SK-N-SH (cell line): ENCODE data around the gene CCR8. TPM values are rescaled to one million over a fixed set of nuclear protein-coding genes. Genes with fewer than 3 reads are reported as not detected.

Experiments
- CTCF ChIA-PET: fragments of 300-600, 350-600 bp; formaldehyde crosslinking; extraction: SDS; loops from one replicate; lab custom pipeline; 2021; lab: Yijun Ruan, JAX
- POLR2A ChIA-PET: fragments of 350-600 bp; sonication (Branson Sonifier 250); formaldehyde crosslinking; extraction: SDS; loops from one replicate; lab custom pipeline; 2020; ENCODE audit warnings: antibody characterized with exemption, inconsistent platforms; lab: Yijun Ruan, JAX
- DNase-seq: peaks from one replicate; pipeline ENCODE4 v3.0.0; 2012
- H2AFZ ChIP-seq: fragments of 200-600 bp; sonication (generic); 2 replicates; pipeline ENCODE4 v1.8.1; 2016; ENCODE audit warnings: antibody characterized with exemption, mild to moderate bottlenecking, low read depth
- H3F3A ChIP-seq: fragments of 200-600 bp; sonication (generic); replicated peaks from 2 replicates; pipeline ENCODE3; 2016; ENCODE audit warnings: antibody characterized with exemption, mild to moderate bottlenecking; ENCODE audit not compliant: insufficient read depth
- H3K27ac ChIP-seq, 2 experiments: fragments of 200-500 bp in 1 of 2; fragments of 200-600 bp in 1 of 2; sonication (Bioruptor generic) in 1 of 2; sonication (generic), shearing (Covaris generic) in 1 of 2; 2 replicates each; pipeline versions ENCODE4 v1.5.1 to v1.6.1; 2014 to 2016; ENCODE audit warnings: low read depth in 2 of 2, inconsistent platforms in 1 of 2, low read length in 1 of 2, mild to moderate bottlenecking in 1 of 2, mixed read lengths in 1 of 2
- H3K27me3 ChIP-seq: fragments of 200-600 bp; sonication (generic), shearing (Covaris generic); 2 replicates; pipeline ENCODE4 v1.6.1; 2016; ENCODE audit warnings: mixed run types; ENCODE audit not compliant: insufficient read depth
- H3K36me3 ChIP-seq, 2 experiments: fragments of 200-500 bp in 1 of 2; fragments of 200-600 bp in 1 of 2; sonication (Bioruptor generic) in 1 of 2; sonication (generic) in 1 of 2; replicated peaks in 1 of 2; 2 replicates each; pipeline versions ENCODE3 to v1.5.1; 2014 to 2016; ENCODE audit warnings: low read length in 1 of 2, mild to moderate bottlenecking in 1 of 2; ENCODE audit not compliant: insufficient read depth in 2 of 2, control insufficient read depth in 1 of 2
- H3K4me1 ChIP-seq, 2 experiments: fragments of 200-500 bp in 1 of 2; fragments of 200-600 bp in 1 of 2; sonication (Bioruptor generic) in 1 of 2; sonication (generic), shearing (Covaris generic) in 1 of 2; 2 replicates each; pipeline versions ENCODE4 v1.5.1 to v1.6.1; 2014 to 2016; ENCODE audit warnings: low read depth in 1 of 2, low read length in 1 of 2, mixed run types in 1 of 2; ENCODE audit not compliant: insufficient read depth in 2 of 2, control insufficient read depth in 1 of 2
- H3K4me2 ChIP-seq: fragments of 200-600 bp; sonication (generic), shearing (Covaris generic); 2 replicates; pipeline ENCODE4 v1.6.1; 2017; ENCODE audit warnings: mixed run types
- H3K4me3 ChIP-seq, 2 experiments: fragments of 200-500 bp in 1 of 2; fragments of 200-600 bp in 1 of 2; sonication (Bioruptor generic) in 1 of 2; sonication (generic), shearing (Covaris generic) in 1 of 2; 2 replicates each; pipeline versions ENCODE4 v1.5.1 to v1.8.1; 2014 to 2016; ENCODE audit warnings: low read depth in 2 of 2, inconsistent platforms in 1 of 2, low read length in 1 of 2, mild to moderate bottlenecking in 1 of 2, mixed read lengths in 1 of 2, moderate library complexity in 1 of 2
- H3K79me2 ChIP-seq: fragments of 200-600 bp; sonication (generic); 2 replicates; pipeline ENCODE4 v1.8.1; 2017; ENCODE audit warnings: mild to moderate bottlenecking; ENCODE audit not compliant: insufficient read depth
- H3K9ac ChIP-seq: fragments of 200-600 bp; sonication (generic); 2 replicates; pipeline ENCODE4 v1.6.1; 2017; ENCODE audit warnings: mixed run types
- H3K9me2 ChIP-seq: fragments of 200-600 bp; sonication (generic); 2 replicates; pipeline ENCODE4 v1.6.1; 2017; ENCODE audit warnings: mixed run types
- H3K9me3 ChIP-seq: fragments of 200-600 bp; sonication (generic); 2 replicates; pipeline ENCODE4 v1.6.1; 2017; ENCODE audit warnings: mixed run types, mild to moderate bottlenecking, moderate library complexity
- H4K20me1 ChIP-seq: fragments of 200-600 bp; sonication (generic); 2 replicates; pipeline ENCODE4 v1.6.1; 2017; ENCODE audit warnings: mild to moderate bottlenecking, mixed run types; ENCODE audit not compliant: insufficient read depth
- NFIC ChIP-seq: IDR thresholded peaks from 2 replicates; pipeline ENCODE4 v1.4.0; 2012; ENCODE audit warnings: borderline replicate concordance
- NRF1 ChIP-seq: IDR thresholded peaks from 2 replicates; pipeline ENCODE4 v1.6.1; 2012; ENCODE audit warnings: low read depth, mild to moderate bottlenecking, low read length
- REST ChIP-seq: IDR thresholded peaks from 2 replicates; pipeline ENCODE4 v1.6.1; 2012; ENCODE audit warnings: mild to moderate bottlenecking, low read depth, low read length, moderate library complexity
- RFX5 ChIP-seq: IDR thresholded peaks from 2 replicates; pipeline ENCODE4 v1.6.1; 2012; ENCODE audit warnings: mild to moderate bottlenecking, improper control_type of control experiment, low read length
- SIN3A ChIP-seq: IDR thresholded peaks from 2 replicates; pipeline ENCODE4 v1.6.1; 2012; ENCODE audit warnings: low read depth, mild to moderate bottlenecking, low read length, moderate library complexity, borderline replicate concordance
- SMC3 ChIP-seq: IDR thresholded peaks from 2 replicates; pipeline ENCODE4 v1.6.1; 2012; ENCODE audit warnings: low read depth, low read length, improper control_type of control experiment
- TAF1 ChIP-seq: IDR thresholded peaks from 2 replicates; pipeline ENCODE4 v1.6.1; 2012; ENCODE audit warnings: low read depth, mild to moderate bottlenecking, low read length, moderate library complexity, borderline replicate concordance
- USF1 ChIP-seq: IDR thresholded peaks from 2 replicates; pipeline ENCODE4 v1.4.0; 2012; ENCODE audit warnings: low read depth, borderline replicate concordance
- YY1 ChIP-seq: IDR thresholded peaks from 2 replicates; pipeline ENCODE4 v1.4.0; 2012; ENCODE audit warnings: low read depth, mild to moderate bottlenecking
- WGBS: methylation state at CpG from one replicate; pipeline ENCODE4 v1.1.6; 2017; ENCODE audit warnings: low lambda C conversion rate; 5-methylcytosine and 5-hydroxymethylcytosine counted together
- polyA plus RNA-seq, 3 experiments: library from polyadenylated mRNA; depleted of rRNA; stranded (reverse); fragments of >200 nt; gene quantifications; 2 replicates each; pipeline ENCODE4 v1.2.3, GENCODE V29; 2012
- TF ChIP-seq, protein P1 (sequence below): fragments of 150-350 bp; IDR thresholded peaks from 2 replicates; pipeline ENCODE4 v1.6.1; 2016; ENCODE audit warnings: mild to moderate bottlenecking, low read depth, low read length

The CCR8 gene
- polyA plus RNA-seq, 1 of the 3 experiments (the other 2 are of a cell fraction): not detected

DNA sequence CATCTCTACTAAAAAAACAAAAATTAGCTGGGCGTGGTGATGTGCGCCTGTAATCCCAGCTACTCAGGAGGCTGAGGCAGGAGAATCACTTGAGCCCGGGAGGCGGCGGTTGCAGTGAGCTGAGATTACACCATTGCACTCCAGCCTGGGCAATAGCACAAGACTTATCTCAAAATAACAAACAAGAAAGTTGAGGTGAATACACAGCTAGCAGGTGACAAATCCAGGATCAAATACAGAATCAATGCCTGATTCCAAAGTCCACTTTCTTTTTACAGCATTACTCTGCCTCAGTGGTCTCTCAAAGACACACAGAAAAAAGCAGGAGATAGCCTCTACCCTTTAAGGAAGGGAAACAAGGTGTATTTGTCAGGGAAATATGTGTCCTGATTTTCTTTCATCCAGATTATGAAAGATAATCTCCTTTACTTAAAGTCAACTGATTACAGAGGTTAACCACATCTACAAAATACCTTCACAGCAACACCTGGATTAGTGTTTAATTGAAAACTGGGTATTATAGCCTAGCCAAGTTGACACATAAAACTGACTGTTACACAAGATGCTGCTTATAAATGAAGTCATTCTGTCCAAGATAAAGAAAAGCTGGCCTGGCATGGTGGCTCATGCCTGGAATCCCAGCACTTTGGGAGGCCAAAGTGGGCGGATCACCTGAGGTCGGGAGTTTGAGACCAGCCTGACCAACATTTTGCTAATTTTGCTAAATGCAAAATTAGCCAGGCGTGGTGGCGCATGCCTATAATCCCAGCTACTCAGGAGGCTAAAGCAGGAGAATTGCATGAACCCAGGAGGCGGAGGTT, 49.7 kb downstream of the CCR8 start:
- ChIA-PET CTCF (interaction anchor here (1.1 to 2.0 kb wide), 6 partner anchors 19 to 189 kb away, joined by 3 to 21 read pairs (median 3); no protein-coding TSS in a partner anchor), POLR2A (no interaction called here)
- Histone ChIP-seq H3K27ac (no peak overlapping the region), H3K9me3 (no peaks in the 10 kb centered on the region), H3K4me3 (no peak overlapping the region), H3K36me3 (no peaks in the 10 kb centered on the region), H3K4me1 (no peaks in the 10 kb centered on the region; a peak in 1 of 4 replicates), H3K79me2 (peaks cover 3% of the 10 kb centered on the region; the same call in 1 of the 2 replicates), H3K4me2 (no peak overlapping the region), H3K9ac (no peak overlapping the region), H3F3A (peaks cover 15% of the 10 kb centered on the region), H3K9me2 (no peaks in the 10 kb centered on the region), H4K20me1 (no peaks in the 10 kb centered on the region), H3K27me3 (no peaks in the 10 kb centered on the region), H2AFZ (no peak overlapping the region)
- TF ChIP-seq REST (no peak), TAF1 (no peak), RFX5 (no peak), NFIC (no peak), USF1 (no peak), SMC3 (no peak), YY1 (no peak), SIN3A (no peak), NRF1 (no peak)
- TF ChIP-seq, protein P1, sequence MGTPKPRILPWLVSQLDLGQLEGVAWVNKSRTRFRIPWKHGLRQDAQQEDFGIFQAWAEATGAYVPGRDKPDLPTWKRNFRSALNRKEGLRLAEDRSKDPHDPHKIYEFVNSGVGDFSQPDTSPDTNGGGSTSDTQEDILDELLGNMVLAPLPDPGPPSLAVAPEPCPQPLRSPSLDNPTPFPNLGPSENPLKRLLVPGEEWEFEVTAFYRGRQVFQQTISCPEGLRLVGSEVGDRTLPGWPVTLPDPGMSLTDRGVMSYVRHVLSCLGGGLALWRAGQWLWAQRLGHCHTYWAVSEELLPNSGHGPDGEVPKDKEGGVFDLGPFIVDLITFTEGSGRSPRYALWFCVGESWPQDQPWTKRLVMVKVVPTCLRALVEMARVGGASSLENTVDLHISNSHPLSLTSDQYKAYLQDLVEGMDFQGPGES: no peak
- DNase-seq: no peak
- 88% methylated on average over 10 of the region's 10 CpGs for WGBS
